Measurements from ENCODE around the gene CNTN4. TPM values are rescaled to one million over a fixed set of nuclear protein-coding genes. Genes with fewer than 3 reads are reported as not detected.

CNTN4 gene
- total RNA-seq, 4 donors from 2014 or later = 33.6 to 112 (median 53.1) TPM

- Histone ChIP-seq H3K4me1 (no peaks in the 10 kb centered on the region), H3K4me3 (replicated peaks in 1 of 3) (no peak overlapping the region), H3K27ac (no peak overlapping the region), H3K9me3 (no peaks in the 10 kb centered on the region), H3K27me3 (no peaks in the 10 kb centered on the region), H3K36me3 (no peaks in the 10 kb centered on the region)
- intact Hi-C loops (cut with DNase I) = no loop called here
- no peak for TF ChIP-seq POLR2A (IDR thresholded peaks at IDR 0.05)
- TF ChIP-seq, protein P1, sequence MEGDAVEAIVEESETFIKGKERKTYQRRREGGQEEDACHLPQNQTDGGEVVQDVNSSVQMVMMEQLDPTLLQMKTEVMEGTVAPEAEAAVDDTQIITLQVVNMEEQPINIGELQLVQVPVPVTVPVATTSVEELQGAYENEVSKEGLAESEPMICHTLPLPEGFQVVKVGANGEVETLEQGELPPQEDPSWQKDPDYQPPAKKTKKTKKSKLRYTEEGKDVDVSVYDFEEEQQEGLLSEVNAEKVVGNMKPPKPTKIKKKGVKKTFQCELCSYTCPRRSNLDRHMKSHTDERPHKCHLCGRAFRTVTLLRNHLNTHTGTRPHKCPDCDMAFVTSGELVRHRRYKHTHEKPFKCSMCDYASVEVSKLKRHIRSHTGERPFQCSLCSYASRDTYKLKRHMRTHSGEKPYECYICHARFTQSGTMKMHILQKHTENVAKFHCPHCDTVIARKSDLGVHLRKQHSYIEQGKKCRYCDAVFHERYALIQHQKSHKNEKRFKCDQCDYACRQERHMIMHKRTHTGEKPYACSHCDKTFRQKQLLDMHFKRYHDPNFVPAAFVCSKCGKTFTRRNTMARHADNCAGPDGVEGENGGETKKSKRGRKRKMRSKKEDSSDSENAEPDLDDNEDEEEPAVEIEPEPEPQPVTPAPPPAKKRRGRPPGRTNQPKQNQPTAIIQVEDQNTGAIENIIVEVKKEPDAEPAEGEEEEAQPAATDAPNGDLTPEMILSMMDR (IDR thresholded peaks at IDR 0.05) = no peak
- WGBS, 2 donors = 62 to 75% methylated on average over 1 of the region's 1 CpG
- DNase-seq = no peak
Measured at GRCh38 chr3:2921452-2921851, 822.8 kb downstream of the CNTN4 start.

DNA sequence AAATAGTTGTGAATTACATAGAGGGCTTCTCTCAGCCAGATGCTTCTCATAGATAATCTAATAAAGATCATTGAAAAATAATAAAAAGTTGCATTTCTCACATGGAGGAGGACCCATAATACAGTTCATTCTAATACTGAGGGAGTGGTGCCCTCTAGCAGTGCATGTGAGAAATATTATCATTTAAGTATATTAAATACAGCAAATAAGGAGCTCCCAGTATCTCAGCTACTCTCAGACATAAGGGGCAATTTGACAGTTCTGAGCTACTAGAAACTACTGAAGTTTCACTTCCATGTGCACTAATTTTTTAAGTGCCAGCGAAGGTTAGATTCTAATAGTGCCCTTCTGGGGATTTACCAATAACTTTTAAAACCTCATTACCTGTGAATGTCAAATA lies 823.2 kb downstream of the CNTN4 start:
- peak in 1 of 2 donors; percentile 3 for DNase-seq
- TF ChIP-seq, protein P1 (IDR thresholded peaks at IDR 0.05) = peak in 3 of 6 experiments; percentile 43 to 52 (median 50)
- no peak for TF ChIP-seq POLR2A (IDR thresholded peaks at IDR 0.05)
- 69 to 84% methylated on average over 1 of the region's 1 CpG for WGBS, 2 donors
- intact Hi-C loops (cut with DNase I) = no loop called here
- no peaks in the 10 kb centered on the region for H3K9me3 ChIP-seq
- no peak overlapping the region for H3K27ac ChIP-seq
- no peak overlapping the region for H3K4me3 ChIP-seq (replicated peaks in 1 of 3)
- H3K36me3 ChIP-seq = no peaks in the 10 kb centered on the region
- no peaks in the 10 kb centered on the region for H3K27me3 ChIP-seq
- H3K4me1 ChIP-seq = no peaks in the 10 kb centered on the region

DNA sequence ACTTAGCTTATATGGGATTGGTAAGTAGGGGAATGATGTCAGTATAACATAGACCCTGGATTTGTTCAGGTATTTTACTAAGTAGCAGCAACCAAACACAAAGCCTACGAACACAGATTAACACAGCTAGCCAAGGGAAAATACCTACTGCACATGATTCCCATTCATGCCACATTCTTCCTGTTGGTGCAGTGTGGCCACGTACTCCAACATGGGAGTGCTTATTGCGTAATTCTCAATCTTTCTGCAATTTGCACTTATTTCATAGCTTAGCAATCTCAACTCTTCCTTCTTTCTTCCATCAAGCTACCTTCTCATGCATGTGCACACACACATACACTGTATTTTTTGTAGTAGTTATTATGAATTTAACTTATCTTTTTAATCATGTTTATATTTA lies 824.7 kb downstream of the CNTN4 start:
- WGBS, 2 donors = 76 to 80% methylated on average over 3 of the region's 3 CpGs
- intact Hi-C loops (cut with DNase I) = no loop called here
- Histone ChIP-seq H3K27me3 (no peaks in the 10 kb centered on the region), H3K9me3 (no peaks in the 10 kb centered on the region), H3K4me1 (no peaks in the 10 kb centered on the region), H3K27ac (no peak overlapping the region), H3K36me3 (no peaks in the 10 kb centered on the region), H3K4me3 (replicated peaks in 1 of 3) (no peak overlapping the region)
- no peak for DNase-seq
- TF ChIP-seq, protein P1 (IDR thresholded peaks at IDR 0.05) = no peak
- TF ChIP-seq POLR2A (IDR thresholded peaks at IDR 0.05) = no peak

DNA sequence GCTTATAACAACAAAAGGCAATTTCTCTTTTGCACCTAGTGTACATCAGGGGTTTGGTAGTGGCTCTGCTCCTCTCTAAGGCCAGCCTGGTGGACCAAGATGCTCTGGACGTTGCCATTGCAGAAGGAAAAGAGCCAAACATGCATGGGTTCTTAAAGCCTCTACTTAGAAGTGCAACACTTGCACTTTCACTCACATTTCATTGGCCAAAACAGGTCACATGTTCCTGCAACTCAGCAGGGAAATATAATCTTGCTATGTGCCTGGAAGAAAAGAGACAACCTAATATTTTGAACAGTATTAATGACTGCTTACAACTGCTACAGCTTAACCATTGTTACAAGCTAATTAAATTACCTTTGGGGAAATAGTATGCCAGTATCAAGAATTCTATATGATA lies 828.6 kb downstream of the CNTN4 start:
- intact Hi-C loops (cut with DNase I) = no loop called here
- no peak for DNase-seq
- H3K36me3 ChIP-seq = no peaks in the 10 kb centered on the region
- H3K27me3 ChIP-seq = no peaks in the 10 kb centered on the region
- no peak for TF ChIP-seq POLR2A (IDR thresholded peaks at IDR 0.05)
- TF ChIP-seq, protein P1 (IDR thresholded peaks at IDR 0.05) = no peak
- 59 to 60% methylated on average over 1 of the region's 1 CpG for WGBS, 2 donors
- H3K27ac ChIP-seq = no peak overlapping the region
- H3K9me3 ChIP-seq = no peaks in the 10 kb centered on the region
- no peak overlapping the region for H3K4me3 ChIP-seq (replicated peaks in 1 of 3)
- no peaks in the 10 kb centered on the region for H3K4me1 ChIP-seq

DNA sequence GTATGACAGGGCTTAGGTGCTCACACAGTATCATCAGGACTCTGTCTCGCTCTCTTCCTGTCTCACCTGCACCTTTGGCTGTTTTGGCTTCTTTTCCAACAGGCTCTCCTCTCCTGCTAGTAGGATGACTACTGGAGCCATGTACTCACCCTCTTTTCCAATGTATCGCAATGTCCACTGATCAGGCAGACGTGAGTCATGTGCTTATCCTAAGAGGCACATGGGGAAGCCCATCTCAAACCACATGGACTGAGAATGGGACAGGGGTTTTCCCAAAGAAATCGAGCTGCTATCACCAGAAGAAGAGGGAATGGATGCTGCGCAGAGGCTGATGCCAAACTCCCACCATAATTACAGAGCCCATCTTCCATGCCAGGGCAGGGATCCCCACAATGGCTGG lies 830.9 kb downstream of the CNTN4 start:
- 90 to 92% methylated on average over 5 of the region's 5 CpGs for WGBS, 2 donors
- H3K27ac ChIP-seq = no peak overlapping the region
- no peaks in the 10 kb centered on the region for H3K27me3 ChIP-seq
- H3K9me3 ChIP-seq = no peaks in the 10 kb centered on the region
- no peak for DNase-seq
- no peaks in the 10 kb centered on the region for H3K4me1 ChIP-seq
- intact Hi-C loops (cut with DNase I) = no loop called here
- no peak overlapping the region for H3K4me3 ChIP-seq (replicated peaks in 1 of 3)
- H3K36me3 ChIP-seq = no peaks in the 10 kb centered on the region
- TF ChIP-seq POLR2A (IDR thresholded peaks at IDR 0.05) = no peak
- TF ChIP-seq, protein P1 (IDR thresholded peaks at IDR 0.05) = no peak
